MCF 10A (cell line): ENCODE data around the gene ATP5F1C. TPM values are rescaled to one million over a fixed set of nuclear protein-coding genes. Genes with fewer than 3 reads are reported as not detected.

Source experiments
- BruUV-seq: library from RNA; stranded (reverse); fragments of 400-500 nt; replicated peaks from 2 replicates; lab custom pipeline; 2021; lab: Mats Ljungman, UMichigan
- CTCF ChIA-PET: fragments of 300-600 bp; sonication (Branson Sonifier 250); formaldehyde crosslinking; extraction: SDS; loops from one replicate; lab custom pipeline; 2021; ENCODE audit warnings: antibody characterized with exemption, inconsistent platforms; lab: Yijun Ruan, JAX
- POLR2A ChIA-PET: fragments of 300-600, 350-650 bp; sonication (Branson Sonifier 250); formaldehyde crosslinking; extraction: SDS; loops from one replicate; lab custom pipeline; 2020; ENCODE audit warnings: antibody characterized with exemption, inconsistent platforms; lab: Yijun Ruan, JAX
- DNase-seq: peaks from one replicate; pipeline ENCODE4 v3.0.0-alpha.2; 2018; ENCODE audit not compliant: unreplicated experiment
- H3K27ac Mint-ChIP-seq: one replicate; pipeline ENCODE4 v1.8.0; 2022; ENCODE audit warnings: mild to moderate bottlenecking, low read depth, mixed read lengths; ENCODE audit not compliant: unreplicated experiment
- H3K27me3 Mint-ChIP-seq: one replicate; pipeline ENCODE4 v1.8.0; 2022; ENCODE audit warnings: mixed read lengths; ENCODE audit not compliant: insufficient read depth, unreplicated experiment
- H3K36me3 Mint-ChIP-seq: one replicate; pipeline ENCODE4 v1.8.0; 2022; ENCODE audit warnings: mild to moderate bottlenecking, moderate library complexity, mixed read lengths; ENCODE audit not compliant: insufficient read depth, unreplicated experiment
- H3K4me1 Mint-ChIP-seq: one replicate; pipeline ENCODE4 v1.8.0; 2022; ENCODE audit warnings: mixed read lengths; ENCODE audit not compliant: insufficient read depth, unreplicated experiment
- H3K4me3 Mint-ChIP-seq: one replicate; pipeline ENCODE4 v1.8.0; 2022; ENCODE audit warnings: mild to moderate bottlenecking, moderate library complexity, mixed read lengths; ENCODE audit not compliant: unreplicated experiment
- H3K9me3 Mint-ChIP-seq: one replicate; pipeline ENCODE4 v1.8.0; 2022; ENCODE audit warnings: mixed read lengths; ENCODE audit not compliant: unreplicated experiment
- intact Hi-C: fragments of 100-400 bp; cut with micrococcal nuclease; formaldehyde crosslinking; loops from 2 replicates; pipeline ENCODE4 v1.14.1; 2022
- total RNA-seq: library from RNA; stranded (reverse); gene quantifications from 2 replicates; pipeline ENCODE4 v1.2.3, GENCODE V29; 2022
- TF ChIP-seq, protein P1 (sequence below): fragments of 200-600 bp; IDR thresholded peaks from one replicate; pipeline ENCODE4 v1.8.0; 2022; ENCODE audit warnings: antibody characterized with exemption, mild to moderate bottlenecking; ENCODE audit not compliant: unreplicated experiment

Gene ATP5F1C
- total RNA-seq, 1 experiment from 2014 or later = 281 TPM

- intact Hi-C loops = loop anchor here (1.0 kb wide), 1 partner anchor 30 kb away; the partner anchor contains the start of gene ATP5F1C
- no TSS peak for BruUV-seq
- POLR2A ChIA-PET = interaction anchor here (0.7 to 8.4 kb wide), 24 partner anchors 9 to 1485 kb away, joined by 3 to 129 read pairs (median 4); partner anchors contain the start of genes ATP5F1C and KIN
Observed at GRCh38 chr10:7817984-7818294, 30.0 kb downstream of the ATP5F1C start.

GRCh38 chr10:7818295-7819120, 30.5 kb downstream of the ATP5F1C start, which contains the start of gene TAF3:
TSS of gene TAF3 (plus strand) at chr10:7818505. CDS start at chr10:7818710, 205 bp downstream.
- peaks cover 24% of the 10 kb centered on the region for H3K4me1 Mint-ChIP-seq
- peaks cover 13% of the 10 kb centered on the region for H3K36me3 Mint-ChIP-seq
- BruUV-seq = no TSS peak
- H3K27ac Mint-ChIP-seq = peak within 1 kb of the TSS; percentile 57
- TF ChIP-seq, protein P1, sequence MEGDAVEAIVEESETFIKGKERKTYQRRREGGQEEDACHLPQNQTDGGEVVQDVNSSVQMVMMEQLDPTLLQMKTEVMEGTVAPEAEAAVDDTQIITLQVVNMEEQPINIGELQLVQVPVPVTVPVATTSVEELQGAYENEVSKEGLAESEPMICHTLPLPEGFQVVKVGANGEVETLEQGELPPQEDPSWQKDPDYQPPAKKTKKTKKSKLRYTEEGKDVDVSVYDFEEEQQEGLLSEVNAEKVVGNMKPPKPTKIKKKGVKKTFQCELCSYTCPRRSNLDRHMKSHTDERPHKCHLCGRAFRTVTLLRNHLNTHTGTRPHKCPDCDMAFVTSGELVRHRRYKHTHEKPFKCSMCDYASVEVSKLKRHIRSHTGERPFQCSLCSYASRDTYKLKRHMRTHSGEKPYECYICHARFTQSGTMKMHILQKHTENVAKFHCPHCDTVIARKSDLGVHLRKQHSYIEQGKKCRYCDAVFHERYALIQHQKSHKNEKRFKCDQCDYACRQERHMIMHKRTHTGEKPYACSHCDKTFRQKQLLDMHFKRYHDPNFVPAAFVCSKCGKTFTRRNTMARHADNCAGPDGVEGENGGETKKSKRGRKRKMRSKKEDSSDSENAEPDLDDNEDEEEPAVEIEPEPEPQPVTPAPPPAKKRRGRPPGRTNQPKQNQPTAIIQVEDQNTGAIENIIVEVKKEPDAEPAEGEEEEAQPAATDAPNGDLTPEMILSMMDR = no peak
- CTCF ChIA-PET = interaction anchor here (0.5 to 3.4 kb wide), 20 partner anchors 9 to 1390 kb away, joined by 3 to 15 read pairs (median 4); no protein-coding TSS in a partner anchor
- intact Hi-C loops = loop anchor here (1.0 kb wide), 3 partner anchors 30 to 293 kb away; partner anchors contain the start of gene ATP5F1C
- DNase-seq = peak; percentile 92
- no peaks in the 10 kb centered on the region for H3K27me3 Mint-ChIP-seq
- H3K4me3 Mint-ChIP-seq = peak within 1 kb of the TSS; percentile 94
- no peaks in the 10 kb centered on the region for H3K9me3 Mint-ChIP-seq
- POLR2A ChIA-PET = interaction anchor here (0.6 to 8.4 kb wide), 26 partner anchors 9 to 1484 kb away, joined by 3 to 129 read pairs (median 4); partner anchors contain the start of genes ATP5F1C and KIN

More at GRCh38 chr10:7817984-7818294, 30.0 kb downstream of the ATP5F1C start:
- H3K27me3 Mint-ChIP-seq = no peaks in the 10 kb centered on the region
- H3K9me3 Mint-ChIP-seq = no peaks in the 10 kb centered on the region
- TF ChIP-seq, protein P1 = no peak
- CTCF ChIA-PET = interaction anchor here (0.6 to 3.4 kb wide), 9 partner anchors 9 to 1657 kb away, joined by 3 to 15 read pairs (median 4); no protein-coding TSS in a partner anchor
- DNase-seq = no peak
- H3K4me3 Mint-ChIP-seq = peak overlapping the region; percentile 94
- peaks cover 13% of the 10 kb centered on the region for H3K36me3 Mint-ChIP-seq
- H3K4me1 Mint-ChIP-seq = peaks cover 24% of the 10 kb centered on the region
- peak overlapping the region; percentile 57 for H3K27ac Mint-ChIP-seq

DNA sequence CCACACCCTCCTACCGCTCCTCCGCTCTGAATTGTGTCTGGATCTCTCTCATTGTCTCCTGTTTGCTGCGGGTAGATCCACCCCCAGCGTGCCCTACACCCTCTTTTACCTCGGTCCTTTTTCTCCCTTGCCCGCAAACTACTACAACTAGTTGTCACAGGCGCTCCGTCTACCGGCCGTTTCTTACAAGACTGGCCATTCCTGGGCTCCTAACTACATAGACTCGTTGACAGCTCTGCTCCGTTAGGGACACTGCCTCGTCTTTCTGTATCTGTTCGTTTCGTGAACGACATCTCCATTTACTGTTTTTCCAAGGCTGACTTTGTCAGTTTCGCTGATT, 31.1 kb downstream of the ATP5F1C start:
- H3K36me3 Mint-ChIP-seq = peaks cover 18% of the 10 kb centered on the region
- H3K27ac Mint-ChIP-seq = peak overlapping the region; percentile 57
- CTCF ChIA-PET = interaction anchor here (0.5 to 3.4 kb wide), 18 partner anchors 9 to 1876 kb away, joined by 3 to 15 read pairs (median 4); no protein-coding TSS in a partner anchor
- peak overlapping the region; percentile 94 for H3K4me3 Mint-ChIP-seq
- H3K27me3 Mint-ChIP-seq = no peaks in the 10 kb centered on the region
- POLR2A ChIA-PET = interaction anchor here (0.6 to 8.4 kb wide), 13 partner anchors 9 to 239 kb away, joined by 3 to 129 read pairs (median 8); partner anchors contain the start of genes ATP5F1C and KIN
- TF ChIP-seq, protein P1 = peak; percentile 13
- peaks cover 24% of the 10 kb centered on the region for H3K4me1 Mint-ChIP-seq
- BruUV-seq = no TSS peak
- peak; percentile 60 for DNase-seq
- intact Hi-C loops = loop anchor here (1.0 kb wide), 2 partner anchors 63 to 294 kb away; no protein-coding TSS in a partner anchor
- no peaks in the 10 kb centered on the region for H3K9me3 Mint-ChIP-seq

- peaks cover 19% of the 10 kb centered on the region for H3K4me1 Mint-ChIP-seq
- H3K27me3 Mint-ChIP-seq = no peaks in the 10 kb centered on the region
- H3K9me3 Mint-ChIP-seq = no peaks in the 10 kb centered on the region
- TF ChIP-seq, protein P1 = no peak
- H3K4me3 Mint-ChIP-seq = no peak overlapping the region
- ChIA-PET POLR2A (interaction anchor here (8.4 kb wide), 1 partner anchor 36 kb away, joined by 129 read pairs; the partner anchor contains the start of genes ATP5F1C and KIN), CTCF (interaction anchor here (1.2 kb wide), 1 partner anchor 30 kb away, joined by 4 read pairs; no protein-coding TSS in a partner anchor)
- no peak for DNase-seq
- intact Hi-C loops = no loop called here
- H3K36me3 Mint-ChIP-seq = peaks cover 45% of the 10 kb centered on the region
- no TSS peak for BruUV-seq
- no peak overlapping the region for H3K27ac Mint-ChIP-seq
Observed at GRCh38 chr10:7824251-7824650, 36.3 kb downstream of the ATP5F1C start.
